Subcutaneous abdominal adipose tissue (tissue), 5 donors: ENCODE results near the gene PDGFA.

ENCODE experiments used
- H3K27ac ChIP-seq: one replicate; pipeline ENCODE4 v1.7.0; 2013; ENCODE audit warnings: low read depth, mild to moderate bottlenecking, inconsistent platforms, low read length, moderate library complexity
- H3K27me3 ChIP-seq, 5 donors: one replicate each; pipeline ENCODE4 v1.7.0; 2013; ENCODE audit warnings: low read length in 5 of 5, inconsistent platforms in 1 of 5; ENCODE audit not compliant: control insufficient read depth in 5 of 5, insufficient read depth in 4 of 5
- H3K36me3 ChIP-seq, 5 donors: one replicate each; pipeline ENCODE4 v1.7.0; 2013; ENCODE audit warnings: low read length in 5 of 5; ENCODE audit not compliant: control insufficient read depth in 5 of 5, insufficient read depth in 5 of 5
- H3K4me1 ChIP-seq, 5 donors: one replicate each; pipeline ENCODE4 v1.7.0; 2013; ENCODE audit warnings: low read length in 5 of 5, mild to moderate bottlenecking in 3 of 5, moderate library complexity in 1 of 5; ENCODE audit not compliant: control insufficient read depth in 5 of 5, insufficient read depth in 5 of 5
- H3K4me3 ChIP-seq, 5 donors: one replicate each; pipeline ENCODE4 v1.7.0; 2013; ENCODE audit warnings: low read length in 5 of 5, low read depth in 1 of 5
- H3K9ac ChIP-seq, 5 donors: one replicate each; pipeline ENCODE4 v1.7.0; 2013; ENCODE audit warnings: low read length in 5 of 5, mild to moderate bottlenecking in 4 of 5, moderate library complexity in 3 of 5
- H3K9me3 ChIP-seq, 5 donors: one replicate each; pipeline ENCODE4 v1.7.0; 2013; ENCODE audit warnings: low read length in 5 of 5; ENCODE audit not compliant: control insufficient read depth in 5 of 5
- donor health status: healthy.
- donor health status: healthy.
- donor health status: healthy.
- donor health status: healthy.
- donor health status: healthy.

The PDGFA gene

GRCh38 chr7:543501-544337 is 24.1 kb upstream of the PDGFA start:
- no peaks in the 10 kb centered on the region for H3K36me3 ChIP-seq
- H3K9me3 ChIP-seq = peaks cover 0 to 11% (median 5%) of the 10 kb centered on the region in 5 donors
- H3K27ac ChIP-seq = no peak overlapping the region
- peaks cover 2 to 10% (median 9%) of the 10 kb centered on the region in 5 donors for H3K4me1 ChIP-seq
- peaks cover 0 to 9% (median 0%) of the 10 kb centered on the region in 5 donors for H3K27me3 ChIP-seq
- no peak overlapping the region for H3K9ac ChIP-seq
- no peak overlapping the region for H3K4me3 ChIP-seq

GRCh38 chr7:542713-543500 is 23.3 kb upstream of the PDGFA start:
- Histone ChIP-seq H3K9me3 (peaks cover 0 to 11% (median 5%) of the 10 kb centered on the region in 5 donors), H3K27me3 (peaks cover 0 to 12% (median 2%) of the 10 kb centered on the region in 5 donors), H3K27ac (no peak overlapping the region), H3K9ac (peak overlapping the region in 1 of 5 donors; percentile 43), H3K36me3 (no peaks in the 10 kb centered on the region), H3K4me3 (no peak overlapping the region), H3K4me1 (peaks cover 2 to 13% (median 9%) of the 10 kb centered on the region in 5 donors)

- H3K9ac ChIP-seq = peak overlapping the region in 1 of 5 donors; percentile 43
- no peak overlapping the region for H3K27ac ChIP-seq
- peaks cover 0 to 11% (median 5%) of the 10 kb centered on the region in 5 donors for H3K9me3 ChIP-seq
These were observed 22.6 kb upstream of the PDGFA start for GRCh38 chr7:542131-542712.

GRCh38 chr7:541661-542060 is 22.0 kb upstream of the PDGFA start:
- Histone ChIP-seq H3K27me3 (peaks cover 0 to 13% (median 5%) of the 10 kb centered on the region in 5 donors), H3K4me3 (no peak overlapping the region), H3K27ac (no peak overlapping the region), H3K36me3 (no peaks in the 10 kb centered on the region), H3K4me1 (peaks cover 2 to 13% (median 9%) of the 10 kb centered on the region in 5 donors), H3K9me3 (peaks cover 0 to 16% (median 9%) of the 10 kb centered on the region in 5 donors), H3K9ac (no peak overlapping the region)

More at GRCh38 chr7:542131-542712, 22.6 kb upstream of the PDGFA start:
- Histone ChIP-seq H3K27me3 (peaks cover 0 to 13% (median 5%) of the 10 kb centered on the region in 5 donors), H3K4me3 (no peak overlapping the region), H3K36me3 (no peaks in the 10 kb centered on the region), H3K4me1 (peaks cover 2 to 13% (median 9%) of the 10 kb centered on the region in 5 donors)

DNA sequence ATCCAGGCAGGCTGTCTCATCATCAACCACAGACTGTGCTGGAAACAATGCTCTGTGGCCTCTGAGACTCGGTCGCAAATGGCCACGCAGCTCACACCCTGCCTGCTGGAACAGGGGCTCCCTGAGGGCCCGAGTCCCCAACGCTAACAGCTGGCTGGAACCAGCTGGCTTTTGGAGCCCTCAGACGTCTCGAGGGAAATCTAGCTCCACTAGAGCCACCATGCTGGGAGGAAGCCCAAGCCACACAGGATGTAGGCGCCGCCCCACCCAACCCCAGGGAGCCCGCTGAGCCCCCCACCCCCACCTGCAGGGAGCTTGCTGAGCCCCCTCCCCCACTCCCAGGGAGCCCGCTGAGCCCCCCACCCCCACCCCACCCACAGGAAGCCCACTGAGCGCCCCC is 21.4 kb upstream of the PDGFA start:
- Histone ChIP-seq H3K27me3 (peaks cover 0 to 13% (median 5%) of the 10 kb centered on the region in 5 donors), H3K9me3 (peaks cover 0 to 16% (median 9%) of the 10 kb centered on the region in 5 donors), H3K4me1 (peaks cover 2 to 13% (median 9%) of the 10 kb centered on the region in 5 donors), H3K9ac (no peak overlapping the region), H3K4me3 (no peak overlapping the region), H3K27ac (no peak overlapping the region), H3K36me3 (no peaks in the 10 kb centered on the region)

GRCh38 chr7:540579-540978 is 20.9 kb upstream of the PDGFA start:
- peaks cover 0 to 16% (median 9%) of the 10 kb centered on the region in 5 donors for H3K9me3 ChIP-seq
- H3K4me3 ChIP-seq = no peak overlapping the region
- H3K4me1 ChIP-seq = peaks cover 2 to 13% (median 9%) of the 10 kb centered on the region in 5 donors
- H3K36me3 ChIP-seq = no peaks in the 10 kb centered on the region
- no peak overlapping the region for H3K9ac ChIP-seq
- no peak overlapping the region for H3K27ac ChIP-seq
- peaks cover 0 to 13% (median 5%) of the 10 kb centered on the region in 5 donors for H3K27me3 ChIP-seq

DNA sequence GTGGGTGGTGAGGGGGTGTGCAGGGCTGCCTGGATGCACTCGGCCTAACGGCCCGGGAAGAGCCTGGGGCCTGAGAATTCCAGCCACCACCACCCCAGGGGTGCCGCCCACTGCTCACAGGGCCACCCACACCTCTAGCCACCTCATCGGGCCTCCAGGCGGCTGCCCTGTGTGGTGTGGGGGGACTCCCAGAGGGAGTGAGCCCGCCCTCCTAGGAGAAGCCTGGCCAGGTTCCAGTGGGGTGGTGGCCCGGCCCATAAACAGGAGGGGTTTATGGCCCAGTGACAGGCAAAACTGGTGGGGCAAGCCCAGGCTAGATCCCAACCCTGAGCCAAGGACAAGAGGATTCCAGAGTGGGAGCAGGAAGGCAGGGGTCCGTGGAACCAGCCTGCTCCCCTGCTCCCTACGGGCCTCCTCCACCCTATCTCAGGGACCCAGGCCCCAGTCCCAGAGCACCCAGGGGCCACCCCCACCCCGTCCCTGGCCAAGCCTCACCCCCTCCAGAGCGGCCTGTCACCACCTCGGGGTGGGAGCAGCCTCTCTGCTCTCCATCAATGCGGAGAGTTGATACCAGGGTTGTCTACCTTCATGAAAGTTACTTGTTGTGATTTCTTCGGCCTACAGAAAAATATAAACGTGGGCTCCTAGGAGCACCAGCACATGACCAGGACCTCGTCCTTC is 20.2 kb upstream of the PDGFA start:
- Histone ChIP-seq H3K27ac (no peak overlapping the region), H3K9me3 (peaks cover 0 to 13% (median 5%) of the 10 kb centered on the region in 5 donors), H3K4me1 (peaks cover 2 to 13% (median 9%) of the 10 kb centered on the region in 5 donors), H3K36me3 (no peaks in the 10 kb centered on the region), H3K4me3 (no peak overlapping the region), H3K9ac (no peak overlapping the region), H3K27me3 (peaks cover 0 to 13% (median 5%) of the 10 kb centered on the region in 5 donors)

GRCh38 chr7:538764-539685 is 19.4 kb upstream of the PDGFA start:
- H3K9me3 ChIP-seq = peaks cover 0 to 13% (median 5%) of the 10 kb centered on the region in 5 donors
- no peak overlapping the region for H3K4me3 ChIP-seq
- H3K27me3 ChIP-seq = peaks cover 0 to 13% (median 6%) of the 10 kb centered on the region in 5 donors
- no peak overlapping the region for H3K9ac ChIP-seq
- peaks cover 2 to 13% (median 9%) of the 10 kb centered on the region in 5 donors for H3K4me1 ChIP-seq
- no peaks in the 10 kb centered on the region for H3K36me3 ChIP-seq
- no peak overlapping the region for H3K27ac ChIP-seq
